Measurements from ENCODE around the gene SORL1-AS1.

SORL1-AS1 gene

DNA sequence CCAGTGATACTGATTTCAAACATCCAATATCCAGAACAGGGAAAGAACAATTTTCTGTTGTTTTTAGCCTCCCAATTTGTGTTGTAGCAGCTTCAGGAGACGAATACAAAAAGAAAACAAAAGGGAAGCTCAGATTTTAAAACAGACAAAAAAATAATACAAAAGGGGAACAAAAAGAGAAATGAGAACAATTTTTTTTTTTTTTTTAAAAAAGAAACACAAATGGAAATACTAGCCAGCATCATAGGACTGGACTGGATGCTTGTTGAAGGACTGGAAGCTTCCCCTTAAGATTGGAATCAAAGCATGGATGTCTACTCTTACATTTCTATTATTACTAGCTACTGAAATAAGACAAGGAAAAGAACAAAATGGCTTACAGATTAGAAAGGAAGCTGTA, 47.1 kb downstream of the SORL1-AS1 start:
- Histone ChIP-seq H3F3A (replicated peaks; ENCODE audit: insufficient read depth) (no peaks in the 10 kb centered on the region), H3K27me3 (ENCODE audit: insufficient read depth) (no peaks in the 10 kb centered on the region), H3K4me3 (ENCODE audit: low read depth in 2 of 2, low read length in 1 of 2) (no peak overlapping the region), H3K4me2 (no peak overlapping the region), H3K9ac (no peak overlapping the region), H3K79me2 (ENCODE audit: insufficient read depth) (no peaks in the 10 kb centered on the region), H3K9me3 (peaks cover 8% of the 10 kb centered on the region; the same call in 1 of the 2 replicates), H2AFZ (ENCODE audit: low read depth) (no peak overlapping the region), H4K20me1 (ENCODE audit: insufficient read depth) (no peaks in the 10 kb centered on the region), H3K27ac (ENCODE audit: low read depth in 2 of 2, low read length in 1 of 2) (no peak overlapping the region), H3K36me3 (replicated peaks in 1 of 2; ENCODE audit: control insufficient read depth in 1 of 2, insufficient read depth in 2 of 2, low read length in 1 of 2) (no peaks in the 10 kb centered on the region), H3K9me2 (no peaks in the 10 kb centered on the region), H3K4me1 (ENCODE audit: control insufficient read depth in 1 of 2, insufficient read depth in 2 of 2, low read depth in 1 of 2, low read length in 1 of 2) (no peaks in the 10 kb centered on the region)
- CTCF ChIA-PET = no interaction called here
- no peak for DNase-seq
- 9% methylated on average over 1 of the region's 1 CpG for WGBS (ENCODE audit: low lambda C conversion rate)
- TF ChIP-seq ELF1 (IDR thresholded peaks at IDR 0.05) = no peak
- TF ChIP-seq, protein P1, sequence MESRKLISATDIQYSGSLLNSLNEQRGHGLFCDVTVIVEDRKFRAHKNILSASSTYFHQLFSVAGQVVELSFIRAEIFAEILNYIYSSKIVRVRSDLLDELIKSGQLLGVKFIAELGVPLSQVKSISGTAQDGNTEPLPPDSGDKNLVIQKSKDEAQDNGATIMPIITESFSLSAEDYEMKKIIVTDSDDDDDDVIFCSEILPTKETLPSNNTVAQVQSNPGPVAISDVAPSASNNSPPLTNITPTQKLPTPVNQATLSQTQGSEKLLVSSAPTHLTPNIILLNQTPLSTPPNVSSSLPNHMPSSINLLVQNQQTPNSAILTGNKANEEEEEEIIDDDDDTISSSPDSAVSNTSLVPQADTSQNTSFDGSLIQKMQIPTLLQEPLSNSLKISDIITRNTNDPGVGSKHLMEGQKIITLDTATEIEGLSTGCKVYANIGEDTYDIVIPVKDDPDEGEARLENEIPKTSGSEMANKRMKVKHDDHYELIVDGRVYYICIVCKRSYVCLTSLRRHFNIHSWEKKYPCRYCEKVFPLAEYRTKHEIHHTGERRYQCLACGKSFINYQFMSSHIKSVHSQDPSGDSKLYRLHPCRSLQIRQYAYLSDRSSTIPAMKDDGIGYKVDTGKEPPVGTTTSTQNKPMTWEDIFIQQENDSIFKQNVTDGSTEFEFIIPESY (IDR thresholded peaks at IDR 0.05; ENCODE audit: borderline replicate concordance, low read depth) = no peak
- no peak for TF ChIP-seq NFIC (IDR thresholded peaks at IDR 0.05; ENCODE audit: borderline replicate concordance)
- no peak for TF ChIP-seq POLR2AphosphoS5 (IDR thresholded peaks at IDR 0.05; ENCODE audit: low read depth, low read length)
- no peak for TF ChIP-seq RFX5 (IDR thresholded peaks at IDR 0.05; ENCODE audit: low read length)
- no peak for TF ChIP-seq RAD21 (IDR thresholded peaks at IDR 0.05; ENCODE audit: low read length)
- no peak for TF ChIP-seq MEF2A (IDR thresholded peaks at IDR 0.05; ENCODE audit: borderline replicate concordance, low read depth)
- no peak for TF ChIP-seq RCOR1 (IDR thresholded peaks at IDR 0.05; ENCODE audit: low read length)
- TF ChIP-seq GABPA (IDR thresholded peaks at IDR 0.05; ENCODE audit: low read depth) = no peak
- TF ChIP-seq FOSL2 (IDR thresholded peaks at IDR 0.05; ENCODE audit: borderline replicate concordance, low read depth) = no peak
- no peak for TF ChIP-seq TAF1 (IDR thresholded peaks at IDR 0.05; ENCODE audit: borderline replicate concordance, low read depth, low read length)
- TF ChIP-seq CHD2 (IDR thresholded peaks at IDR 0.05; ENCODE audit: low read length, partially characterized antibody) = no peak
- TF ChIP-seq JUND (IDR thresholded peaks at IDR 0.05) = no peak
- no peak for TF ChIP-seq MXI1 (IDR thresholded peaks at IDR 0.05; ENCODE audit: low read depth, low read length)
- POLR2A ChIA-PET = no interaction called here

DNA sequence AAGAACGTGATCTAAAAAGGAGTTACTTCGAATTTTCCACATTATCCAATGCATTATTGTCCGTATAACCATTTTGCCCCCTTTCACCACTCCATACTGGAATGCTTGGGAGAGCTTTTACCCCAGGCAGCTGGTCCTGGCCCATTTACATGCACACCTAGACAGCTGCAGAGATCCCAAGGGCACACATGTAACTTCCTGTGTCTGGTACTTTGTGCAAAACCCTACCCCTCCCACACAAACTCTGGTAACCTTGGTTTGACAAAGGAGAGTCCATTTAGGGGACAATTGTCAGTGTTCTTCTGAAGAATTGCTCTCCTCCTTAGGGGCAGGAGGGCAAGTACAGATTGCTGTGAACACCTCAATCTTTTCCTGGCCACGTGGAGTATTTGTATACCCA, 58.0 kb downstream of the SORL1-AS1 start:
- Histone ChIP-seq H4K20me1 (ENCODE audit: insufficient read depth) (no peaks in the 10 kb centered on the region), H3K9me2 (no peaks in the 10 kb centered on the region), H3K9ac (no peak overlapping the region), H3K4me3 (ENCODE audit: low read depth in 2 of 2, low read length in 1 of 2) (no peak overlapping the region), H3K27me3 (ENCODE audit: insufficient read depth) (no peaks in the 10 kb centered on the region), H3K27ac (ENCODE audit: low read depth in 2 of 2, low read length in 1 of 2) (no peak overlapping the region), H3K4me1 (ENCODE audit: control insufficient read depth in 1 of 2, insufficient read depth in 2 of 2, low read depth in 1 of 2, low read length in 1 of 2) (no peaks in the 10 kb centered on the region), H2AFZ (ENCODE audit: low read depth) (no peak overlapping the region), H3F3A (replicated peaks; ENCODE audit: insufficient read depth) (no peaks in the 10 kb centered on the region), H3K79me2 (ENCODE audit: insufficient read depth) (no peaks in the 10 kb centered on the region), H3K36me3 (replicated peaks in 1 of 2; ENCODE audit: control insufficient read depth in 1 of 2, insufficient read depth in 2 of 2, low read length in 1 of 2) (no peaks in the 10 kb centered on the region), H3K4me2 (no peak overlapping the region), H3K9me3 (no peaks in the 10 kb centered on the region)
- ChIA-PET CTCF (no interaction called here), POLR2A (no interaction called here)
- no peak for DNase-seq
- WGBS (ENCODE audit: low lambda C conversion rate) = 35% methylated on average over 4 of the region's 4 CpGs
- no peak for TF ChIP-seq CHD2 (IDR thresholded peaks at IDR 0.05; ENCODE audit: low read length, partially characterized antibody)
- TF ChIP-seq GATA2 (CRISPR knock-in tag; IDR thresholded peaks at IDR 0.05) = no peak
- no peak for TF ChIP-seq RXRA (IDR thresholded peaks at IDR 0.05; ENCODE audit: borderline replicate concordance, low read depth)
- no peak for TF ChIP-seq JUND (IDR thresholded peaks at IDR 0.05)
- TF ChIP-seq, protein P1 (IDR thresholded peaks at IDR 0.05; ENCODE audit: borderline replicate concordance, low read depth) = no peak
- TF ChIP-seq, protein P2, sequence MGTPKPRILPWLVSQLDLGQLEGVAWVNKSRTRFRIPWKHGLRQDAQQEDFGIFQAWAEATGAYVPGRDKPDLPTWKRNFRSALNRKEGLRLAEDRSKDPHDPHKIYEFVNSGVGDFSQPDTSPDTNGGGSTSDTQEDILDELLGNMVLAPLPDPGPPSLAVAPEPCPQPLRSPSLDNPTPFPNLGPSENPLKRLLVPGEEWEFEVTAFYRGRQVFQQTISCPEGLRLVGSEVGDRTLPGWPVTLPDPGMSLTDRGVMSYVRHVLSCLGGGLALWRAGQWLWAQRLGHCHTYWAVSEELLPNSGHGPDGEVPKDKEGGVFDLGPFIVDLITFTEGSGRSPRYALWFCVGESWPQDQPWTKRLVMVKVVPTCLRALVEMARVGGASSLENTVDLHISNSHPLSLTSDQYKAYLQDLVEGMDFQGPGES (IDR thresholded peaks at IDR 0.05; ENCODE audit: low read depth, low read length) = no peak
- TF ChIP-seq, protein P3, sequence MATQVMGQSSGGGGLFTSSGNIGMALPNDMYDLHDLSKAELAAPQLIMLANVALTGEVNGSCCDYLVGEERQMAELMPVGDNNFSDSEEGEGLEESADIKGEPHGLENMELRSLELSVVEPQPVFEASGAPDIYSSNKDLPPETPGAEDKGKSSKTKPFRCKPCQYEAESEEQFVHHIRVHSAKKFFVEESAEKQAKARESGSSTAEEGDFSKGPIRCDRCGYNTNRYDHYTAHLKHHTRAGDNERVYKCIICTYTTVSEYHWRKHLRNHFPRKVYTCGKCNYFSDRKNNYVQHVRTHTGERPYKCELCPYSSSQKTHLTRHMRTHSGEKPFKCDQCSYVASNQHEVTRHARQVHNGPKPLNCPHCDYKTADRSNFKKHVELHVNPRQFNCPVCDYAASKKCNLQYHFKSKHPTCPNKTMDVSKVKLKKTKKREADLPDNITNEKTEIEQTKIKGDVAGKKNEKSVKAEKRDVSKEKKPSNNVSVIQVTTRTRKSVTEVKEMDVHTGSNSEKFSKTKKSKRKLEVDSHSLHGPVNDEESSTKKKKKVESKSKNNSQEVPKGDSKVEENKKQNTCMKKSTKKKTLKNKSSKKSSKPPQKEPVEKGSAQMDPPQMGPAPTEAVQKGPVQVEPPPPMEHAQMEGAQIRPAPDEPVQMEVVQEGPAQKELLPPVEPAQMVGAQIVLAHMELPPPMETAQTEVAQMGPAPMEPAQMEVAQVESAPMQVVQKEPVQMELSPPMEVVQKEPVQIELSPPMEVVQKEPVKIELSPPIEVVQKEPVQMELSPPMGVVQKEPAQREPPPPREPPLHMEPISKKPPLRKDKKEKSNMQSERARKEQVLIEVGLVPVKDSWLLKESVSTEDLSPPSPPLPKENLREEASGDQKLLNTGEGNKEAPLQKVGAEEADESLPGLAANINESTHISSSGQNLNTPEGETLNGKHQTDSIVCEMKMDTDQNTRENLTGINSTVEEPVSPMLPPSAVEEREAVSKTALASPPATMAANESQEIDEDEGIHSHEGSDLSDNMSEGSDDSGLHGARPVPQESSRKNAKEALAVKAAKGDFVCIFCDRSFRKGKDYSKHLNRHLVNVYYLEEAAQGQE (IDR thresholded peaks at IDR 0.05; ENCODE audit: low read depth, low read length) = no peak
- no peak for TF ChIP-seq FOXJ3 (CRISPR knock-in tag; IDR thresholded peaks at IDR 0.05)
- TF ChIP-seq EP300 (IDR thresholded peaks at IDR 0.05; ENCODE audit: borderline replicate concordance in 1 of 2, low read depth in 1 of 2, low read length in 1 of 2) = no peak
- TF ChIP-seq TAF1 (IDR thresholded peaks at IDR 0.05; ENCODE audit: borderline replicate concordance, low read depth, low read length) = no peak
- TF ChIP-seq NFIC (IDR thresholded peaks at IDR 0.05; ENCODE audit: borderline replicate concordance) = no peak
- no peak for TF ChIP-seq MEF2A (IDR thresholded peaks at IDR 0.05; ENCODE audit: borderline replicate concordance, low read depth)
- no peak for TF ChIP-seq SMC3 (IDR thresholded peaks at IDR 0.05; ENCODE audit: low read depth, low read length)

Measured in SK-N-SH (cell line).